Mononuclear cell (primary cell): ENCODE data around the gene TLE1. TPM values are rescaled to one million over a fixed set of nuclear protein-coding genes. Genes with fewer than 3 reads are reported as not detected.
"Not testable (repeated sequence)": the region's sequence is repeated elsewhere in the genome, so short reads cannot be mapped to it uniquely, and the experiment has no call there.

ENCODE experiments used
- H3K27me3 ChIP-seq: 2 replicates; pipeline ENCODE4 v1.6.0; 2011; ENCODE audit warnings: low read length, control low read depth; ENCODE audit not compliant: insufficient read depth
- H3K4me1 ChIP-seq: 2 replicates; pipeline ENCODE4 v1.5.1; 2011; ENCODE audit warnings: mild to moderate bottlenecking, low read length, control low read depth; ENCODE audit not compliant: insufficient read depth
- H3K4me3 ChIP-seq: 2 replicates; pipeline ENCODE4 v1.5.1; 2011; ENCODE audit warnings: mild to moderate bottlenecking, low read length, moderate library complexity
- H3K9me3 ChIP-seq: 2 replicates; pipeline ENCODE4 v1.5.1; 2011; ENCODE audit warnings: low read depth, mild to moderate bottlenecking, control low read depth, low read length
- total RNA-seq: library from RNA; depleted of rRNA; stranded (reverse); fragments of >200 nt; gene quantifications from one replicate; pipeline ENCODE4 v1.2.3, GENCODE V29; 2012

The TLE1 gene
- total RNA-seq, 1 donor = 27.2 TPM

DNA sequence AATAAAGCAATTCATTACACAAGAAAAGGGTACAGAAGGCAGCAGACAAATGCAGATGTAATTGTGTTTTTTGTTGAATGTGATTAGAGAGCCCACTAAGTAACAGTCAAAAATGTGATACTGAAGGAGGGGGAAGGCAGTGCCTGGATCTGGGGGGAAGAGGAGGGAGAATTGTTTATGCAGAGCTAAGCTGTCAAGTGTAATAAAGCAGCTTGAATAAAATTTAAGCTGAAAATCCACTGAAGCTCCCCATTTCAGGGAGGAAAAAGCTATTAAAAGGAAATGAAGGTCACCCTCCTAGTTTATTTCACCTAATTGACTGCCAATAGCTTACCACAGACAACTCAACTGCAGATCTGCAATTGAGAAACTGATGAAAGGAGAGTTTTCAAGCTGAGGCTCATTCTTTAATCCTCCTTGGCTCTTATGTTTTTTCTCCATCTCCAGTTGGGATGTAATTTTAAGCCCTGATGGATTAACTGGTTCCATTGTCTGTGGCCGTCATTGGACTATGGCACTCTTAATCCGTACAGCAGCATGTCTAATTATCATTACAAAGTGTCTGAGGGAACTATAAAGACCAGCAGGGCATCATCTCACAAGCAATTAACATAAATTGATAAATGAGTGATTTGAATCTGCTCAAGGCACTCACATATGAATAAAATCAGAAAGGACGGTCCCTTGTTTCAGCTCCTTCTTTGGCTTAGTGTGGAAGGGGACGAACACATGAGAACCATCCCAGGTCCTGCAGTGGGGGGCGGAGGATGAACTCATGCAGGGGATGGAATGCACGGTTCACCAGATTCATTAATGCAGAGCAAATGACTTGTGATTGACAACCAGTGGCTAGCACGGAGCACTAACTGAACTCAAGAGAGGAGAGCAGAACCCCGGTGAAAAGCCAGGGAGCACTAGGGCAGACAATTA is 38.5 kb downstream of the TLE1 start:
- Histone ChIP-seq H3K27me3 (no peaks in the 10 kb centered on the region), H3K4me1 (peaks cover 22% of the 10 kb centered on the region), H3K9me3 (no peaks in the 10 kb centered on the region), H3K4me3 (no peak overlapping the region)

DNA sequence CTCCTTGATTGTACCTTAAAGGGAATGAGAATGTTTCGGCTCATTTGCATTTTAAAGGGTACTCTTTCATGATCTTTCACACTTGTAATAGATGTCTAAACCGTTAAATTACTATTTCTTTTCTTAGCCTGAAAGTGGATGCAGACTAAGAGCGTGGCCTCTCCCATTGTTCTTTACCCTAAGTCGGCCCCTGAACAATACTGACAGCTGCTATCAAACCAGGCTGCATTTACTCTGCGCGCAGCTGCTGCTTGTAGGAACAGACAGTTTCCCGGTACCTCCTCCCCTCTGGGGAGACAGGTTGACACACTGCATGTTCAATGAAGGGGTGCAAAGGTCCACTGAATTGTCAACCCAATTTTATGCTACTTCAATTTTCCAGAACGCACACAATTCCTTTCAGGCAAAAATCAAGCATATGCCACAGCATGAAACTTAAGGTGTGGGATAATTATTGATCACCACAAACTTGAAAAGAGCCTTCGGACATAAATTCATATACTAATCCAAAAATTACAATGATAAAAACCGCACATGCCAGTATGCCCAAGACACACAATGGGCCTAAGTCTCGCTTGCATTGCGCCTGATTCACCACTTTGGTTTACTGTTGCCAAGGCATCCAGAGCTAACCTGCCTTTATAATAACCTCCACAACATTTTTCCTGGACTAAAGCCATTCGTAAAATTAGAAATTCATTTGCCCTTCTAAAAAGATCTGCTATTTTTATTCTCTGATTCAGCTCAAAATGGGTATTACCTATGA is 39.7 kb downstream of the TLE1 start:
- H3K4me1 ChIP-seq = peaks cover 11% of the 10 kb centered on the region
- H3K9me3 ChIP-seq = no peaks in the 10 kb centered on the region
- H3K4me3 ChIP-seq = no peak overlapping the region
- H3K27me3 ChIP-seq = no peaks in the 10 kb centered on the region

- Histone ChIP-seq H3K27me3 (no peaks in the 10 kb centered on the region), H3K4me1 (peaks cover 8% of the 10 kb centered on the region), H3K9me3 (no peaks in the 10 kb centered on the region), H3K4me3 (no peak overlapping the region)
These were observed 40.5 kb downstream of the TLE1 start for GRCh38 chr9:81648891-81649290.

GRCh38 chr9:81646337-81646736 is 43.0 kb downstream of the TLE1 start:
- Histone ChIP-seq H3K27me3 (no peaks in the 10 kb centered on the region), H3K9me3 (no peaks in the 10 kb centered on the region), H3K4me3 (no peak overlapping the region), H3K4me1 (no peaks in the 10 kb centered on the region)

DNA sequence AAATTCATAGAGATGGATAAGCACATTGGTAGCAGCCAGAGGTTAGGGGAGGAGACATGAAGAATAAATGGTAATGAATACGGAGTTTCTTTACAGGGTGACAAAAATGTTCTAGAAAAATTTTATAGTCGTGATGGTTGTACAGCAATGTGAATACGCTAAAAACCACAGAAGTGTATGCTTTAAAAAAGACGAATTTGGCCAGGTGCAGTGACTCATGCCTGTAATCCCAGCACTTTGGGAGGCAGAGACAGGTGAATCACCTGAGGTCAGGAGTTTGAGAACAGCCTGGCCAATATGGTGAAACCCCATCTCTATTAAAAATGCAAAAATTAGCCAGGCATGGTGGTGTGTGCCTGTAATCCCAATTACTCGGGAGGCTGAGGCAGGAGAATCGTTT is 44.8 kb downstream of the TLE1 start:
- H3K4me1 ChIP-seq, H3K9me3 ChIP-seq, H3K27me3 ChIP-seq, H3K4me3 ChIP-seq: not testable (repeated sequence)

GRCh38 chr9:81637276-81637675 is 52.1 kb downstream of the TLE1 start:
- H3K4me3 ChIP-seq = no peak overlapping the region
- H3K27me3 ChIP-seq = no peaks in the 10 kb centered on the region
- no peaks in the 10 kb centered on the region for H3K9me3 ChIP-seq
- H3K4me1 ChIP-seq = peaks cover 26% of the 10 kb centered on the region

DNA sequence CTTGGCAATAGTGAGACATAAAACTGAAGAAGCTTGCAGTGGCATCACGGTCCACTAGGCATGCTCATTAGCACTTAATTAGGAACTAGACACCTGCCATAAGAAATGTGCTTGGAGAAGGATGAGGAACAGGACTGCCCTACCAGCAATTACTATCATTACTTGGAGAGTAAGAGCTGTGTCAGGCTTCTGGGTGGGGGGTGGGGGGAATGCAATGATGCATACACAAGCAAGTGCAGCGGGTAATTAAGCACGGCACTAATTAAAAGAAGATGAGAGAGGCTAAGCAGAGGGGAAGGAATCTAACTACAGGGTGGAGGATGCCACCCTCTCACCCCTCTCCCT is 53.1 kb downstream of the TLE1 start:
- H3K27me3 ChIP-seq = no peaks in the 10 kb centered on the region
- H3K4me1 ChIP-seq = peaks cover 26% of the 10 kb centered on the region
- no peaks in the 10 kb centered on the region for H3K9me3 ChIP-seq
- no peak overlapping the region for H3K4me3 ChIP-seq

DNA sequence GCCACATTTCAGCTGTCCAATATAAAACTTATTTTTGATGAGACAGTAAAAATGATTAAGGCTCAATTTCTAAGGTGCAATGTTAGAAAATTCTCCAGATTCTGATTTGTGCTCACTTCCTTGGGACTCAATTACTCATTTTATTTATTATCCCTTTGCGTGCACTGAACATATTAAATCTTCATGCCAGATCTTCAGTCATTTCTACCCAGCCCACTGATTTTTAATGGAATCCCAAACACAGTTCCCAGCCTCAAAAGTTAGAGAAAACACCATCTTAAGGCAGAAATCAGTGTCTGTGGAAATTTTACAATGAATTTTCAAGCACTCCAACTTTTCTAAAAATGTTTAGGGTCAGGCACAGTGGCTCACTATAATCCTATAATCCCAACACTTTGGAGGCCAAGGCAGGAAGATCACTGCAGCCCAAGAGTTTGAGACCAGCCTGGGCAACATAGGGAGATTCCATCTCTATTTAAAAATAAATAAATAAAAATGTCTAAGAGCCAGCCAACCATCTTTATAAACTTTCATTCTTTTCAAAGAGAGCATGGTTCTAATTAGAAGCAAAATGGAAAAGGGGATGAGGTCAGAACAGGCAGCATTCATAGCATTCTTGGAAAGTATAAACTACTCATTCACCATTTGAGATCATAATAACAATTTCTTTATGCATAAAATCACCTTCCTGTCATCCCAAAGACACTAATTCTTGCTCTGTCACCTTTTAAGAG is 53.7 kb downstream of the TLE1 start:
- Histone ChIP-seq H3K4me3 (no peak overlapping the region), H3K27me3 (no peaks in the 10 kb centered on the region), H3K9me3 (no peaks in the 10 kb centered on the region), H3K4me1 (peaks cover 26% of the 10 kb centered on the region)

DNA sequence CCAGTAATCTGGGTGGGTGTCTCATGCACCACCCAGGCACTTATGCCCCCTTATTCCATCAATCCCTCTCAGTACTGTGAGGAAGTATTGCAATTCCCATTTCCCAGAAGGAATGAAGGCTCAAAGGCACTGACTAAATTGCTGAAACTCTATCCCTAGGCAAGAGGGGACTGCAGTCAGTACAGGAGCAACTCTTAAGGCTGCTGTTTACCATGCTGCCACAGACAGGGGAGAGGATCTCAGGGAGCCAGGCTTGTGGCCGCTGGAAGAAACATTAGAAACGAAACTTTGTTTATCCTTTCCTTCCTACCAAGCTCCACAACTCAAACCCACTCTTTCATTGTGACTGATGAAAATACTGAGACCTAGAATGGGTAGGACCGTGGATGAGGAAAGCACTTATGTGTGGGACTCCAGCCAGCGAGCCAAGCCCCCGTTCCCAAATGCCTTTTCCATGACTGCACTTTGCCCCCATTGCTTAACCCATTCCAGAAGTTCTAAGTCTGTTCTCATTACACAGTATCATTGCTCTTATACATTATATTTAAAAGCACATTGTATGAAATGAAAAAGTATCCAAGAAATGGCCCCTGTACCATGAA is 54.3 kb downstream of the TLE1 start:
- H3K9me3 ChIP-seq = no peaks in the 10 kb centered on the region
- H3K4me1 ChIP-seq = peaks cover 26% of the 10 kb centered on the region
- H3K27me3 ChIP-seq = no peaks in the 10 kb centered on the region
- no peak overlapping the region for H3K4me3 ChIP-seq

- Histone ChIP-seq H3K27me3 (no peaks in the 10 kb centered on the region), H3K4me3 (no peak overlapping the region), H3K4me1 (peaks cover 26% of the 10 kb centered on the region), H3K9me3 (no peaks in the 10 kb centered on the region)
These were observed 55.1 kb downstream of the TLE1 start for GRCh38 chr9:81633952-81634854.

DNA sequence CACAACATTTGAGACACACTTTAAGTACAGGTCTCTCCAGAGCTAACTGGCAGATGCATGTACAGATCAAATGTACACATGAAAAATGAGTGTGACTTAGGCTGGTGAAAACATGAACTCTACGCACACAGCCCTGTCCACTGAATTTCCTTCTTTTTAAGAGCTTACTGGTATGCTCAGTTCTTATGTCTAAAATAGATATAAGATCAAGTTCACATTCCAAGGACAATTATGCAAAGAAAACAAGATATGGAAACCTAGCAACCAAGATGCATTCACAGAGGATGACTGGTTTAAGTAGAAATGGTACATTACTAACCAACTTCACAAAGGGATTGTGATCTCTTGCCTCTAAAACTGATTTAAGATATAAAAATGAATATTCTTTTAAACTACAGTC is 56.7 kb downstream of the TLE1 start:
- H3K9me3 ChIP-seq = no peaks in the 10 kb centered on the region
- peaks cover 15% of the 10 kb centered on the region for H3K4me1 ChIP-seq

DNA sequence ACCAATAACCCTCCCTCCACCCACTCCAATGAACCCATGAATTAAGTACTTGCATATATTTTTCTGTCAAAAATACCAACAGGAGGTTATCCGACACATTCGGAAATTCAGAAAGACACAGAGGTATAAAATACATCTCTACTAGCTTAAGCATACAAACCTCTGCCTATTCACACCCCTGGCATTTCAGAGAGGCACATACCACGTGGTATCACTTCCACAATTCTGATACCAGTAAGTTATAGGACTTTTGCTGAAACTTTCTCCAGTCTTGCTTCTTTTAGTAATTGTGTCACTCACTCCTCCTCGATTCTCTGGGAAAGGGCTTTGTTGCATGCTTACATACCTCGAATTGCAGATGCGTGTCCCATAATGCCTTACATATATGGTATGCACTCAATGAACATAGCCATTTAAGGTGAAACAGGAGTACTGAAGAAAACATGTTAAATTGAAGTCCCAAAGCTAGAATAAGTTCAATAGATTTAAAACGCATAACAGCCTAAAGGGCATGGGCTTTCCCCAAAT is 58.1 kb downstream of the TLE1 start:
- H3K4me1 ChIP-seq = peaks cover 2% of the 10 kb centered on the region
- no peaks in the 10 kb centered on the region for H3K9me3 ChIP-seq
- H3K27me3 ChIP-seq = no peaks in the 10 kb centered on the region
- H3K4me3 ChIP-seq = no peak overlapping the region

More for the DNA sequence above, 56.7 kb downstream of the TLE1 start:
- Histone ChIP-seq H3K4me3 (no peak overlapping the region), H3K27me3 (no peaks in the 10 kb centered on the region)

DNA sequence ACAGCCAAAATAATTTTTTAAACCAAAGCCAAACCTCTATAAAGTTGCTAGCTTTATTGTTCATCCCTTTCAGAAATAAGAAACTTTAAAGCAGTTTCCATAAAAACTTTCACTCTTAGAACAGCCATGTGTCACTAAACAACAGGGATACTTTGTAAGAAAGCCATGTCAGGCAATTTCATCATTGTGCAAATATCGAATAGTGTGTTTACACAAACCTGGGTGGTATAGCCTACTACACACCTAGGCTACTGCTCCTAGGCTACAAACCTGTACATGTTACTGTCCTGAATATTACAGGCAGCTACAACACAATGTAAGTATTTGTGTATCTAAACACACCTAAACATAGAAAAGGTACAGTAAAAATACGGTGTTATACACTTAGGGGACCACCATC is 59.9 kb downstream of the TLE1 start:
- no peak overlapping the region for H3K4me3 ChIP-seq
- no peaks in the 10 kb centered on the region for H3K4me1 ChIP-seq

DNA sequence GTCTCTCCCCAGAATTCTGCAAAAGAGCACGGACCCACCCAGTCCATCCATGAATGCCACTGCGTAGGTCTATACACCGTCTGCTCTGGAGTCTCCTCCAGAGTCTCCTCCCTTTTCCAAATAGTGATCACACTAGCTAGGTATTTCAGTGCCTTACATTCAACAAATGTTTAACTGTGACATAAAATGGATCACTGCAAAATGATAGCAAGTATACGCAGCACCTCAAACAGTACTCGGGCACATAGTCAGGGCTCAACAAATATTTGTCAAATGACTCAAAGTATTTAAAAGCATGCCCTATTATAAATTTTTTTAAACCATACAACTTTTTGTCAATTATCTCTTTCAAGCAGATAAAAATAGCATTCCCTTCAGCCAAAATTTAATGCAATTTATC is 60.5 kb downstream of the TLE1 start:
- H3K4me3 ChIP-seq = no peak overlapping the region
- H3K27me3 ChIP-seq = no peaks in the 10 kb centered on the region
- H3K4me1 ChIP-seq = no peaks in the 10 kb centered on the region
- no peaks in the 10 kb centered on the region for H3K9me3 ChIP-seq

More for the DNA sequence above, 59.9 kb downstream of the TLE1 start:
- no peaks in the 10 kb centered on the region for H3K9me3 ChIP-seq
- H3K27me3 ChIP-seq = no peaks in the 10 kb centered on the region
